WTC11 (cell line): ENCODE results near the gene ATP6V0E1. TPM values are rescaled to one million over a fixed set of nuclear protein-coding genes. Genes with fewer than 3 reads are reported as not detected.

Experiments
- ATAC-seq: fragments of 200-7000 bp; cut with Tn5 transposase; 2 replicates; pipeline ENCODE4 v1.10.0; 2021; ENCODE audit warnings: mild to moderate bottlenecking, moderate library complexity
- CTCF ChIA-PET: fragments of 300-600 bp; sonication (Branson Sonifier 250); formaldehyde crosslinking; loops from one replicate; lab custom pipeline; 2021; ENCODE audit warnings: antibody characterized with exemption; lab: Charles Lee
- POLR2A ChIA-PET: fragments of 350-600 bp; sonication (Branson Sonifier 250); formaldehyde crosslinking; loops from one replicate; lab custom pipeline; 2021; ENCODE audit warnings: antibody characterized with exemption; lab: Charles Lee
- DNase-seq: peaks from one replicate; pipeline ENCODE4 v3.0.0; 2021; ENCODE audit warnings: low spot score
- H3K27ac Mint-ChIP-seq: 2 replicates; pipeline ENCODE4 v1.8.0; 2021; ENCODE audit warnings: mixed read lengths
- H3K27me3 Mint-ChIP-seq: 2 replicates; pipeline ENCODE4 v1.8.0; 2021; ENCODE audit warnings: low read depth, mild to moderate bottlenecking, moderate library complexity, mixed read lengths
- H3K36me3 Mint-ChIP-seq: 2 replicates; pipeline ENCODE4 v1.8.0; 2021; ENCODE audit warnings: mixed read lengths
- H3K4me1 Mint-ChIP-seq: 2 replicates; pipeline ENCODE4 v1.8.0; 2022; ENCODE audit warnings: mixed read lengths
- H3K4me3 Mint-ChIP-seq: 2 replicates; pipeline ENCODE4 v1.8.0; 2021; ENCODE audit warnings: mild to moderate bottlenecking, moderate library complexity, mixed read lengths
- H3K9me3 Mint-ChIP-seq: 2 replicates; pipeline ENCODE4 v1.8.0; 2021; ENCODE audit warnings: mixed read lengths
- FOXJ3 ChIP-seq: sonication (generic); formaldehyde crosslinking; IDR thresholded peaks from 2 replicates; pipeline ENCODE4 v1.9.0; 2021; ENCODE audit warnings: missing genetic modification reagents, mild to moderate bottlenecking, borderline replicate concordance
- JUN ChIP-seq: sonication (generic); formaldehyde crosslinking; IDR thresholded peaks from 2 replicates; pipeline ENCODE4 v1.8.0; 2023; ENCODE audit warnings: mild to moderate bottlenecking, missing genetic modification reagents
- NFE2L1 ChIP-seq: sonication (generic); formaldehyde crosslinking; IDR thresholded peaks from 2 replicates; pipeline ENCODE4 v1.8.1; 2023; ENCODE audit warnings: missing genetic modification reagents
- SMAD4 ChIP-seq: sonication (generic); formaldehyde crosslinking; IDR thresholded peaks from 2 replicates; pipeline ENCODE4 v1.8.0; 2022; ENCODE audit warnings: mild to moderate bottlenecking, missing genetic modification reagents
- TP53 ChIP-seq: sonication (generic); formaldehyde crosslinking; IDR thresholded peaks from 2 replicates; pipeline ENCODE4 v1.8.1; 2023; ENCODE audit warnings: mild to moderate bottlenecking, missing genetic modification reagents
- USF1 ChIP-seq: sonication (generic); formaldehyde crosslinking; IDR thresholded peaks from 2 replicates; pipeline ENCODE4 v1.8.0; 2022; ENCODE audit warnings: mild to moderate bottlenecking, missing genetic modification reagents
- ZNF138 ChIP-seq: sonication (generic); formaldehyde crosslinking; conservative IDR thresholded peaks from 2 replicates; pipeline ENCODE4 v1.8.1; 2022; ENCODE audit warnings: mild to moderate bottlenecking, moderate library complexity, missing genetic modification reagents
- ZNF416 ChIP-seq: fragments of 250-450 bp; sonication (Bioruptor Pico); IDR thresholded peaks from 2 replicates; pipeline ENCODE4 v1.9.0; 2021; ENCODE audit warnings: mild to moderate bottlenecking, inconsistent platforms
- total RNA-seq: library from RNA; stranded (reverse); gene quantifications from 3 replicates; pipeline ENCODE4 v1.2.3, GENCODE V29; 2021
- TF ChIP-seq, protein P1 (sequence below): fragments of 250-450 bp; sonication (Bioruptor Pico); IDR thresholded peaks from 2 replicates; pipeline ENCODE4 v1.9.0; 2021; ENCODE audit warnings: mild to moderate bottlenecking, borderline replicate concordance
- TF ChIP-seq, protein P2 (sequence below): sonication (generic); formaldehyde crosslinking; conservative IDR thresholded peaks from 2 replicates; pipeline ENCODE4 v1.8.1; 2023; ENCODE audit warnings: mild to moderate bottlenecking, low read depth, missing genetic modification reagents, moderate library complexity
- TF ChIP-seq, protein P3 (sequence below): sonication (generic); formaldehyde crosslinking; IDR thresholded peaks from 2 replicates; pipeline ENCODE4 v1.8.0; 2023; ENCODE audit warnings: mild to moderate bottlenecking, missing genetic modification reagents

ATP6V0E1 gene
- total RNA-seq, 1 experiment from 2014 or later: 80.9 TPM

- CTCF ChIA-PET: interaction anchor here (1.1 to 4.2 kb wide), 4 partner anchors 8 to 237 kb away, joined by 3 to 16 read pairs (median 4); partner anchors contain the start of gene RPL26L1
Measured at GRCh38 chr5:172951371-172952033, 32.1 kb upstream of the ATP6V0E1 start.

DNA sequence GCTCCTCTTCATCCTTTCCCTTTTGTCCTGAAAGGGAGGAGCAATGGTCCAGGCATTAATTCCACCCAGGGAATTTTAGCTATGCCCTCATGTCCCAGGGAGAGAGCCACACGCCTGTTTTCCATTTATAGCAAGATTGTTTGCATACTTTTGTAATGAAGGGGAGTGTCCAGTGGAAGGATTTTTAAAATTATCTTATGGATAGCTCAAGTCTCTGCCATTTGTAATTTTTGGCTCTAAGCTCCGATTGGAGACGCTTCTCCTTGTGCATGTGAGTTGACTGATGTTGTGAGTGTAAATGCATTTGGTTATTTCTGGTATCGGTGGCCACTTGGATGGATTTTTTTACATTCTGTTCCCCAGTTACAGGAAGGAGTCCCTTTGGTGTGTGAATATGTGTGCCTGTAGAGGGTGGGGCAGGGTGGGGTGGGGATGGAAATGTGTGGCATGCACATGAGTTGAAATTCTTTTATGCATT, 31.5 kb upstream of the ATP6V0E1 start:
- Mint-ChIP-seq H3K4me1 (no peaks in the 10 kb centered on the region), H3K27ac (no peak overlapping the region), H3K4me3 (no peak overlapping the region), H3K9me3 (no peaks in the 10 kb centered on the region), H3K27me3 (peaks cover 29% of the 10 kb centered on the region), H3K36me3 (peaks cover 14% of the 10 kb centered on the region)
- CTCF ChIA-PET: interaction anchor here (4.2 kb wide), 1 partner anchor 13 kb away, joined by 16 read pairs; no protein-coding TSS in a partner anchor
- TF ChIP-seq USF1 (no peak), ZNF138 (CRISPR knock-in tag) (no peak)
- TF ChIP-seq, protein P1, sequence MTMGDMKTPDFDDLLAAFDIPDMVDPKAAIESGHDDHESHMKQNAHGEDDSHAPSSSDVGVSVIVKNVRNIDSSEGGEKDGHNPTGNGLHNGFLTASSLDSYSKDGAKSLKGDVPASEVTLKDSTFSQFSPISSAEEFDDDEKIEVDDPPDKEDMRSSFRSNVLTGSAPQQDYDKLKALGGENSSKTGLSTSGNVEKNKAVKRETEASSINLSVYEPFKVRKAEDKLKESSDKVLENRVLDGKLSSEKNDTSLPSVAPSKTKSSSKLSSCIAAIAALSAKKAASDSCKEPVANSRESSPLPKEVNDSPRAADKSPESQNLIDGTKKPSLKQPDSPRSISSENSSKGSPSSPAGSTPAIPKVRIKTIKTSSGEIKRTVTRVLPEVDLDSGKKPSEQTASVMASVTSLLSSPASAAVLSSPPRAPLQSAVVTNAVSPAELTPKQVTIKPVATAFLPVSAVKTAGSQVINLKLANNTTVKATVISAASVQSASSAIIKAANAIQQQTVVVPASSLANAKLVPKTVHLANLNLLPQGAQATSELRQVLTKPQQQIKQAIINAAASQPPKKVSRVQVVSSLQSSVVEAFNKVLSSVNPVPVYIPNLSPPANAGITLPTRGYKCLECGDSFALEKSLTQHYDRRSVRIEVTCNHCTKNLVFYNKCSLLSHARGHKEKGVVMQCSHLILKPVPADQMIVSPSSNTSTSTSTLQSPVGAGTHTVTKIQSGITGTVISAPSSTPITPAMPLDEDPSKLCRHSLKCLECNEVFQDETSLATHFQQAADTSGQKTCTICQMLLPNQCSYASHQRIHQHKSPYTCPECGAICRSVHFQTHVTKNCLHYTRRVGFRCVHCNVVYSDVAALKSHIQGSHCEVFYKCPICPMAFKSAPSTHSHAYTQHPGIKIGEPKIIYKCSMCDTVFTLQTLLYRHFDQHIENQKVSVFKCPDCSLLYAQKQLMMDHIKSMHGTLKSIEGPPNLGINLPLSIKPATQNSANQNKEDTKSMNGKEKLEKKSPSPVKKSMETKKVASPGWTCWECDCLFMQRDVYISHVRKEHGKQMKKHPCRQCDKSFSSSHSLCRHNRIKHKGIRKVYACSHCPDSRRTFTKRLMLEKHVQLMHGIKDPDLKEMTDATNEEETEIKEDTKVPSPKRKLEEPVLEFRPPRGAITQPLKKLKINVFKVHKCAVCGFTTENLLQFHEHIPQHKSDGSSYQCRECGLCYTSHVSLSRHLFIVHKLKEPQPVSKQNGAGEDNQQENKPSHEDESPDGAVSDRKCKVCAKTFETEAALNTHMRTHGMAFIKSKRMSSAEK (CRISPR knock-in tag): no peak
- TF ChIP-seq, protein P2, sequence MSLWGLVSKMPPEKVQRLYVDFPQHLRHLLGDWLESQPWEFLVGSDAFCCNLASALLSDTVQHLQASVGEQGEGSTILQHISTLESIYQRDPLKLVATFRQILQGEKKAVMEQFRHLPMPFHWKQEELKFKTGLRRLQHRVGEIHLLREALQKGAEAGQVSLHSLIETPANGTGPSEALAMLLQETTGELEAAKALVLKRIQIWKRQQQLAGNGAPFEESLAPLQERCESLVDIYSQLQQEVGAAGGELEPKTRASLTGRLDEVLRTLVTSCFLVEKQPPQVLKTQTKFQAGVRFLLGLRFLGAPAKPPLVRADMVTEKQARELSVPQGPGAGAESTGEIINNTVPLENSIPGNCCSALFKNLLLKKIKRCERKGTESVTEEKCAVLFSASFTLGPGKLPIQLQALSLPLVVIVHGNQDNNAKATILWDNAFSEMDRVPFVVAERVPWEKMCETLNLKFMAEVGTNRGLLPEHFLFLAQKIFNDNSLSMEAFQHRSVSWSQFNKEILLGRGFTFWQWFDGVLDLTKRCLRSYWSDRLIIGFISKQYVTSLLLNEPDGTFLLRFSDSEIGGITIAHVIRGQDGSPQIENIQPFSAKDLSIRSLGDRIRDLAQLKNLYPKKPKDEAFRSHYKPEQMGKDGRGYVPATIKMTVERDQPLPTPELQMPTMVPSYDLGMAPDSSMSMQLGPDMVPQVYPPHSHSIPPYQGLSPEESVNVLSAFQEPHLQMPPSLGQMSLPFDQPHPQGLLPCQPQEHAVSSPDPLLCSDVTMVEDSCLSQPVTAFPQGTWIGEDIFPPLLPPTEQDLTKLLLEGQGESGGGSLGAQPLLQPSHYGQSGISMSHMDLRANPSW (CRISPR knock-in tag): no peak
- POLR2A ChIA-PET: no interaction called here
- ATAC-seq (no peak), DNase-seq (no peak)

More at GRCh38 chr5:172951371-172952033, 32.1 kb upstream of the ATP6V0E1 start:
- no peak for ATAC-seq
- POLR2A ChIA-PET: no interaction called here
- DNase-seq: no peak
- H3K27ac Mint-ChIP-seq: no peak overlapping the region
- no peaks in the 10 kb centered on the region for H3K4me1 Mint-ChIP-seq
- no peak overlapping the region for H3K4me3 Mint-ChIP-seq
- no peaks in the 10 kb centered on the region for H3K9me3 Mint-ChIP-seq
- TF ChIP-seq ZNF416 (no peak), SMAD4 (CRISPR knock-in tag) (no peak), TP53 (CRISPR knock-in tag) (no peak), FOXJ3 (CRISPR knock-in tag) (no peak), NFE2L1 (CRISPR knock-in tag) (no peak), JUN (CRISPR knock-in tag) (no peak)
- TF ChIP-seq, protein P3, sequence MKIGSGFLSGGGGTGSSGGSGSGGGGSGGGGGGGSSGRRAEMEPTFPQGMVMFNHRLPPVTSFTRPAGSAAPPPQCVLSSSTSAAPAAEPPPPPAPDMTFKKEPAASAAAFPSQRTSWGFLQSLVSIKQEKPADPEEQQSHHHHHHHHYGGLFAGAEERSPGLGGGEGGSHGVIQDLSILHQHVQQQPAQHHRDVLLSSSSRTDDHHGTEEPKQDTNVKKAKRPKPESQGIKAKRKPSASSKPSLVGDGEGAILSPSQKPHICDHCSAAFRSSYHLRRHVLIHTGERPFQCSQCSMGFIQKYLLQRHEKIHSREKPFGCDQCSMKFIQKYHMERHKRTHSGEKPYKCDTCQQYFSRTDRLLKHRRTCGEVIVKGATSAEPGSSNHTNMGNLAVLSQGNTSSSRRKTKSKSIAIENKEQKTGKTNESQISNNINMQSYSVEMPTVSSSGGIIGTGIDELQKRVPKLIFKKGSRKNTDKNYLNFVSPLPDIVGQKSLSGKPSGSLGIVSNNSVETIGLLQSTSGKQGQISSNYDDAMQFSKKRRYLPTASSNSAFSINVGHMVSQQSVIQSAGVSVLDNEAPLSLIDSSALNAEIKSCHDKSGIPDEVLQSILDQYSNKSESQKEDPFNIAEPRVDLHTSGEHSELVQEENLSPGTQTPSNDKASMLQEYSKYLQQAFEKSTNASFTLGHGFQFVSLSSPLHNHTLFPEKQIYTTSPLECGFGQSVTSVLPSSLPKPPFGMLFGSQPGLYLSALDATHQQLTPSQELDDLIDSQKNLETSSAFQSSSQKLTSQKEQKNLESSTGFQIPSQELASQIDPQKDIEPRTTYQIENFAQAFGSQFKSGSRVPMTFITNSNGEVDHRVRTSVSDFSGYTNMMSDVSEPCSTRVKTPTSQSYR (CRISPR knock-in tag): no peak
- H3K27me3 Mint-ChIP-seq: peaks cover 24% of the 10 kb centered on the region
- H3K36me3 Mint-ChIP-seq: peaks cover 15% of the 10 kb centered on the region
